ENCODE data around the gene FURIN. TPM values are rescaled to one million over a fixed set of nuclear protein-coding genes. Genes with fewer than 3 reads are reported as not detected.
"Not testable (repeated sequence)": the region's sequence is repeated elsewhere in the genome, so short reads cannot be mapped to it uniquely, and the experiment has no call there.

The FURIN gene
- total RNA-seq, 4 donors from 2014 or later = 20.5 to 54.8 (median 30.5) TPM

DNA sequence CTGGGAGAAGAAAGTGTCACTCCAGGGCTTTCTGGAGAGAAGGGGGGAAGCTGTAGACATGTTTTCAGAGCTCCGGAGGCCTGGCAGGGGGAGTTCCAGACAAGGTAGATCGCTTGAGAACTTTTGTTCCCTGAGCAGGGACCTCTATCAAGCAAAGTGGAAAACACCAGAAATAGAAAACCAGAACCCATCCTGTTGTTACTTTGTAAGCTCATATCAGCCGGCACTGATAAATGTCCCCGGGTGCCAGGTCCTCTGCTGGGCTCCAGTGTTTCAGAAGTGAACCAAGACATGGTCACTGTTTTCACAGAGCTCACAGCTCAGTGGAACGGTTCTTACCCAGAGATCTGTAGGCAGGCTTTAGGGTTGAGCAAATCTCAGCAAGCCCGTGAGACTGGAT lies 50.4 kb downstream of the FURIN start:
- Histone ChIP-seq H3K27ac (no peak overlapping the region), H3K27me3 (no peaks in the 10 kb centered on the region), H3K9me3 (no peaks in the 10 kb centered on the region), H3K4me3 (no peak overlapping the region), H3K36me3 (no peaks in the 10 kb centered on the region), H3K4me1 (no peaks in the 10 kb centered on the region)
- TF ChIP-seq, protein P1, sequence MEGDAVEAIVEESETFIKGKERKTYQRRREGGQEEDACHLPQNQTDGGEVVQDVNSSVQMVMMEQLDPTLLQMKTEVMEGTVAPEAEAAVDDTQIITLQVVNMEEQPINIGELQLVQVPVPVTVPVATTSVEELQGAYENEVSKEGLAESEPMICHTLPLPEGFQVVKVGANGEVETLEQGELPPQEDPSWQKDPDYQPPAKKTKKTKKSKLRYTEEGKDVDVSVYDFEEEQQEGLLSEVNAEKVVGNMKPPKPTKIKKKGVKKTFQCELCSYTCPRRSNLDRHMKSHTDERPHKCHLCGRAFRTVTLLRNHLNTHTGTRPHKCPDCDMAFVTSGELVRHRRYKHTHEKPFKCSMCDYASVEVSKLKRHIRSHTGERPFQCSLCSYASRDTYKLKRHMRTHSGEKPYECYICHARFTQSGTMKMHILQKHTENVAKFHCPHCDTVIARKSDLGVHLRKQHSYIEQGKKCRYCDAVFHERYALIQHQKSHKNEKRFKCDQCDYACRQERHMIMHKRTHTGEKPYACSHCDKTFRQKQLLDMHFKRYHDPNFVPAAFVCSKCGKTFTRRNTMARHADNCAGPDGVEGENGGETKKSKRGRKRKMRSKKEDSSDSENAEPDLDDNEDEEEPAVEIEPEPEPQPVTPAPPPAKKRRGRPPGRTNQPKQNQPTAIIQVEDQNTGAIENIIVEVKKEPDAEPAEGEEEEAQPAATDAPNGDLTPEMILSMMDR (IDR thresholded peaks at IDR 0.05) = no peak
- TF ChIP-seq POLR2A (IDR thresholded peaks at IDR 0.05) = no peak
- intact Hi-C loops (cut with DNase I; ENCODE audit: low total_unique reads) = no loop called here
- DNase-seq = no peak

DNA sequence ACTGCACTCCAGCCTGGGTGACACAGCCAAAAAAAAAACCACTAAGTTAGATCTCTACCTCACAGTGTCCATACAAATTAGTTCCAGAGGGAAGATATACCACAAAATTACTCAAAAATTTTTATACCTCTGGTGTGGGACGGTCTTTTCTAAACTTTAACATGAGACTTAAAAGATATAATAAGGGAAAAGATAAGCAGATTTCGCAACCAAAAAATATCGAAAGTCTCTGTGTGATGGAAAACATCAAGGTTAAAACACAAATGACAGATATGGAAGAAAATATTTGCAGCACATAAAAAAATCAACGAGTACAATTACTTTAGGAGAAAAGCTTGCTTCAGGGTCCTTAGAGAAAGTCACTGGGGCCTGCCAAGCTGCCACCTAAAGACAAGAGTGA lies 53.5 kb downstream of the FURIN start:
- Histone ChIP-seq H3K36me3 (no peaks in the 10 kb centered on the region), H3K27me3 (no peaks in the 10 kb centered on the region)

DNA sequence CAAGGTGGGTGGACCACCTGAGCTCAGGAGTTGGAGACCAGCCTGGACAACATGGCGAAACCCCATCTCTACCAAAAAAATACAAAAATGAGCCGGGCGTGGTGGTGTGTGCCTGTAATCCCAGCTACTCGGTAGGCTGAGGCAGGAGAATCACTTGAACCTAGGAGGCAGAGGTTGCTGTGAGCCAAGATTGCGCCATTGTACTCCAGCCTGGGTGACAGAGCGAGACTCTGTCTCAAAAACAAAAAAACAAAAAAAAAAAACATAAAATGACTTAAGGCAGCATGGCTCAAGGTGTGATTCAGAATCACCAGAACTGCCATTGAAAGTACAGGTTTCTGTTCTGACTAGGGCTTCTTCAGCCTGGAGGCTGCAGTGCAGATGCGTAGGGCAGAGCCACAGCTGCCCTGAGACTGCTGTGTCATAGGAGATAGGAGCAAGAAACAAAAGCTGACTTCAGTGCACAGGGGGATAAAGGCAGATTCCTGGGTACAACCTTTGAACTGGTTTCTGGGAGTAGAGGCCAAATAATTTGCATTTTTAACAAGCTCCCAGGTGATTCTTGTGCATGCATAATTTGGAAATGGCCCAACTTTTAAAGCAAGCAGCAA lies 54.4 kb downstream of the FURIN start:
- intact Hi-C loops (cut with DNase I; ENCODE audit: low total_unique reads); H3K36me3 ChIP-seq; H3K4me1 ChIP-seq; H3K9me3 ChIP-seq; H3K4me3 ChIP-seq; DNase-seq; H3K27ac ChIP-seq; H3K27me3 ChIP-seq: not testable (repeated sequence)

More for the DNA sequence above, 53.5 kb downstream of the FURIN start:
- DNase-seq = no peak
- Histone ChIP-seq H3K4me3 (no peak overlapping the region), H3K4me1 (no peaks in the 10 kb centered on the region), H3K9me3 (no peaks in the 10 kb centered on the region), H3K27ac (no peak overlapping the region)
- TF ChIP-seq, protein P1 (IDR thresholded peaks at IDR 0.05) = no peak
- no peak for TF ChIP-seq POLR2A (IDR thresholded peaks at IDR 0.05)
- intact Hi-C loops (cut with DNase I; ENCODE audit: low total_unique reads) = no loop called here

DNA sequence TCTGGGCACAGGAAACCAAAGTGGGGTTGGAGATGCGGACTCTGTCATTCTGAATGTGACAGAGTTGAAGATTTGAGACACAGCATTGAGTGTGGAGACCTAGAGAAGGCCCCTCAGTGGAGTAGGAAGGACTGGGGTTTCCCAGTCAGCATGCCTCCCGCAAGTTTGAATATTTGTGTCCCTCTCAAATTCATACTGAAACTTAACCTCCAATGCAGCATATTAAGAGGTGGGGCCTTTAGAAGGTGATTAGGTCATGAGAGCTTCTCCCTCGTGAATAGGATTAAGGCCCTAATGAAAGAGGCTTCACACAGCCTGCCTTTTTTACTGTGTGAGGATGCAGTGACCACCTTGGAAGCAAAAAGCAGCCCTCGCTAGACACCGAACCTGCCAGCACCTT lies 56.0 kb downstream of the FURIN start:
- intact Hi-C loops (cut with DNase I; ENCODE audit: low total_unique reads) = no loop called here
- Histone ChIP-seq H3K27me3 (no peaks in the 10 kb centered on the region), H3K36me3 (no peaks in the 10 kb centered on the region), H3K4me3 (no peak overlapping the region), H3K27ac (no peak overlapping the region), H3K9me3 (no peaks in the 10 kb centered on the region), H3K4me1 (no peaks in the 10 kb centered on the region)
- no peak for DNase-seq
- TF ChIP-seq POLR2A (IDR thresholded peaks at IDR 0.05) = no peak

DNA sequence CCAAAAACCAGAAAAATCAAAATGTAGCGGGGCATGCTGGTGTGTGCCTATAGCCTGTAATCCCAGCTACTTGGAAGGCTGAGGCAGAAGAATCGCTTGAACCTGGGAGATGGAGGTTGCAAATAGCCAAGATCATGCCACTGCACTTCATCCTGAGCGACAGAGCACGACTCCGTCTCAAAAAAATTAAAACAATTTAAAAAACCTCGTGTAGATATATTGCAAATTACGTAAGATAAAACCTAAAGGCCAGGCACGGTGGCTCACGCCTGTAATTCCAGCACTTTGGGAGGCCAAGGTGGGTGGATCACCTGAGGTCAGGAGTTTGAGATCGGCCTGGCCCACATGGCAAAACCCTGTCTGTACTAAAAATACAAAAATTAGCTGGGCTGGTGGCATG lies 58.4 kb downstream of the FURIN start:
- DNase-seq; H3K27me3 ChIP-seq; H3K9me3 ChIP-seq; H3K27ac ChIP-seq; H3K4me1 ChIP-seq; intact Hi-C loops (cut with DNase I; ENCODE audit: low total_unique reads); H3K36me3 ChIP-seq; H3K4me3 ChIP-seq: not testable (repeated sequence)

DNA sequence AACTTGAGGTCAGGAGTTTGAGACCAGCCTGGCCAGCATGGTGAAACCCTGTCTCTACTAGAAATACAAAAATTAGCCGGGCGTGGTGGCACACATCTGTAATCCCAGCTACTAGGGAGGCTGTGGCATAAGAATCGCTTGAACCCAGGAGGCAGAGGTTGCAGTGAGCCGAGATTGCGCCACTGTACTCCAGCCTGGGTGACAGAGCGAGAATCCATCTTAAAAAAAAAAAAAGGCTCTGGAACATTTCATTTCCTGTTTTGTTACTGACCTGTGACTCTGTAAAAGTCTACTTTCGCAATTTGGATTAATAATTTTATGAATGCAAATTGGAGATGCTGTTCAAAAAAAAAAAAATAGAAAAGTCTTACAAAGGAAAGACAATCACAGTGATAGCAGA lies 59.7 kb downstream of the FURIN start:
- peaks cover 0 to 12% of the 10 kb centered on the region in 2 donors for H3K4me1 ChIP-seq
- H3K27ac ChIP-seq; intact Hi-C loops (cut with DNase I; ENCODE audit: low total_unique reads): not testable (repeated sequence)

DNA sequence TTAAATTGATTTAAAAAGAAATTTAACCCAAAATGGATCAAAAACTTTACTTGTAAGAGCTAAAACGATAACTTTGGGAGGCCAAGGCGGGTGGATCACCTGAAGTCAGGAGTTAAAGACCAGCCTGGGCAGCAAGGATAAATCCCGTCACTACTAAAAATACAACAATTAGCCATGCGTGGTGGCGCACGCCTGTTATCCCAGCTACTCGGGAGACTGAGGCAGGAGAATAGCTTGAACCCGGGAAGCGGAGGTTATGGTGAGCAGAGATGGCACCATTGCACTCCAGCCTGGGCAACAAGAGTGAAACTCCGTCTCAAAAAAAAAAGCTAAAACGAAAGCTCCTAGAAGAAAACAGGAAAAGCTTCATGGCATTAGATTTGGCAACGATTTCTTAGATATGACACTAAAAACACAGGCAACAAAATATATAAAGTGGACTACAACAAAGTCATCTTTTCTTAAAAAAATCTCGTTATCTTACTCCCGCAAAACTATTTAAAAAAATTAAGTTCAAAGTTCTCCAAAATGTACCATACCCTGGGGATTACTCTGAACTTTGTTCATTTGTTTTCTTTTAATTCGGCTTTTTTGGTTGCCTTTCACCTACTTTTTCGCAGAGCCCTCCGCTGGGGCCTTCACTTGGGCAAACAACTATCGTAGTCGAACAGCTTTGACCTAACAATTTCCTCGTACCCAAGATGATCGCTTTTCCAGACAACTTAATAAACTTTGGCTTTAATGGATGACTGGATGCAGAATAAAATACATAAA lies 61.0 kb downstream of the FURIN start:
- Histone ChIP-seq H3K27me3 (no peaks in the 10 kb centered on the region), H3K36me3 (no peaks in the 10 kb centered on the region), H3K27ac (peak overlapping the region; percentile 85 to 89), H3K4me1 (peaks cover 0 to 12% of the 10 kb centered on the region in 2 donors), H3K4me3 (peak overlapping the region; percentile 47 to 52), H3K9me3 (no peaks in the 10 kb centered on the region)
- no peak for TF ChIP-seq POLR2A (IDR thresholded peaks at IDR 0.05)
- TF ChIP-seq, protein P1 (IDR thresholded peaks at IDR 0.05) = no peak
- intact Hi-C loops (cut with DNase I; ENCODE audit: low total_unique reads) = no loop called here
- no peak for DNase-seq

More for the DNA sequence above, 59.7 kb downstream of the FURIN start:
- not testable (repeated sequence) for DNase-seq, H3K36me3 ChIP-seq, H3K4me3 ChIP-seq, H3K27me3 ChIP-seq, H3K9me3 ChIP-seq

Data from uterus (tissue), 4 donors.